ENCODE data around the gene PTK7.
"Not testable (repeated sequence)": the region's sequence is repeated elsewhere in the genome, so short reads cannot be mapped to it uniquely, and the experiment has no call there.

Gene PTK7

GRCh38 chr6:43113431-43114260, 37.5 kb downstream of the PTK7 start:
- H3K9me3 ChIP-seq (ENCODE audit: control insufficient read depth, insufficient read depth, low read length): no peaks in the 10 kb centered on the region
- no peaks in the 10 kb centered on the region for H3K27me3 ChIP-seq (ENCODE audit: control insufficient read depth, insufficient read depth, low read length)
- peaks cover 11% of the 10 kb centered on the region for H3K4me1 ChIP-seq (ENCODE audit: control insufficient read depth, insufficient read depth, low read length)
- no peaks in the 10 kb centered on the region for H3K36me3 ChIP-seq (ENCODE audit: control insufficient read depth, insufficient read depth, low read length)
- H3K9ac ChIP-seq (ENCODE audit: low read depth, low read length): no peak overlapping the region
- no peak overlapping the region for H3K4me3 ChIP-seq (ENCODE audit: low read depth, low read length)

- H3K27me3 ChIP-seq (ENCODE audit: control insufficient read depth, insufficient read depth, low read length): no peaks in the 10 kb centered on the region
- no peaks in the 10 kb centered on the region for H3K36me3 ChIP-seq (ENCODE audit: control insufficient read depth, insufficient read depth, low read length)
- H3K4me3 ChIP-seq (ENCODE audit: low read depth, low read length): no peak overlapping the region
- no peaks in the 10 kb centered on the region for H3K9me3 ChIP-seq (ENCODE audit: control insufficient read depth, insufficient read depth, low read length)
- H3K4me1 ChIP-seq (ENCODE audit: control insufficient read depth, insufficient read depth, low read length): peaks cover 11% of the 10 kb centered on the region
- no peak overlapping the region for H3K9ac ChIP-seq (ENCODE audit: low read depth, low read length)
These were observed 39.3 kb downstream of the PTK7 start for GRCh38 chr6:43115365-43115764.

GRCh38 chr6:43117466-43117865, 41.4 kb downstream of the PTK7 start:
- not testable (repeated sequence) for H3K9me3 ChIP-seq (ENCODE audit: control insufficient read depth, insufficient read depth, low read length); H3K36me3 ChIP-seq (ENCODE audit: control insufficient read depth, insufficient read depth, low read length); H3K9ac ChIP-seq (ENCODE audit: low read depth, low read length); H3K4me3 ChIP-seq (ENCODE audit: low read depth, low read length); H3K27me3 ChIP-seq (ENCODE audit: control insufficient read depth, insufficient read depth, low read length)
- peaks cover 13% of the 10 kb centered on the region for H3K4me1 ChIP-seq (ENCODE audit: control insufficient read depth, insufficient read depth, low read length)

GRCh38 chr6:43119482-43119881, 43.4 kb downstream of the PTK7 start:
- Histone ChIP-seq H3K36me3 (ENCODE audit: control insufficient read depth, insufficient read depth, low read length) (no peaks in the 10 kb centered on the region), H3K27me3 (ENCODE audit: control insufficient read depth, insufficient read depth, low read length) (no peaks in the 10 kb centered on the region), H3K4me3 (ENCODE audit: low read depth, low read length) (no peak overlapping the region), H3K9ac (ENCODE audit: low read depth, low read length) (no peak overlapping the region), H3K9me3 (ENCODE audit: control insufficient read depth, insufficient read depth, low read length) (no peaks in the 10 kb centered on the region), H3K4me1 (ENCODE audit: control insufficient read depth, insufficient read depth, low read length) (peaks cover 9% of the 10 kb centered on the region)

GRCh38 chr6:43120101-43120763, 44.1 kb downstream of the PTK7 start:
- Histone ChIP-seq H3K4me1 (ENCODE audit: control insufficient read depth, insufficient read depth, low read length) (peaks cover 7% of the 10 kb centered on the region), H3K36me3 (ENCODE audit: control insufficient read depth, insufficient read depth, low read length) (no peaks in the 10 kb centered on the region)

GRCh38 chr6:43120944-43121913, 45.1 kb downstream of the PTK7 start:
- Histone ChIP-seq H3K4me3 (ENCODE audit: low read depth, low read length) (no peak overlapping the region), H3K9ac (ENCODE audit: low read depth, low read length) (no peak overlapping the region), H3K27me3 (ENCODE audit: control insufficient read depth, insufficient read depth, low read length) (no peaks in the 10 kb centered on the region), H3K4me1 (ENCODE audit: control insufficient read depth, insufficient read depth, low read length) (peaks cover 5% of the 10 kb centered on the region), H3K9me3 (ENCODE audit: control insufficient read depth, insufficient read depth, low read length) (no peaks in the 10 kb centered on the region), H3K36me3 (ENCODE audit: control insufficient read depth, insufficient read depth, low read length) (no peaks in the 10 kb centered on the region)

More at GRCh38 chr6:43120101-43120763, 44.1 kb downstream of the PTK7 start:
- no peak overlapping the region for H3K4me3 ChIP-seq (ENCODE audit: low read depth, low read length)
- no peaks in the 10 kb centered on the region for H3K27me3 ChIP-seq (ENCODE audit: control insufficient read depth, insufficient read depth, low read length)
- no peak overlapping the region for H3K9ac ChIP-seq (ENCODE audit: low read depth, low read length)
- no peaks in the 10 kb centered on the region for H3K9me3 ChIP-seq (ENCODE audit: control insufficient read depth, insufficient read depth, low read length)

- H3K9ac ChIP-seq (ENCODE audit: low read depth, low read length): no peak overlapping the region
- H3K36me3 ChIP-seq (ENCODE audit: control insufficient read depth, insufficient read depth, low read length): no peaks in the 10 kb centered on the region
- no peaks in the 10 kb centered on the region for H3K9me3 ChIP-seq (ENCODE audit: control insufficient read depth, insufficient read depth, low read length)
- H3K4me3 ChIP-seq (ENCODE audit: low read depth, low read length): no peak overlapping the region
- H3K27me3 ChIP-seq (ENCODE audit: control insufficient read depth, insufficient read depth, low read length): no peaks in the 10 kb centered on the region
- H3K4me1 ChIP-seq (ENCODE audit: control insufficient read depth, insufficient read depth, low read length): peaks cover 5% of the 10 kb centered on the region
These were observed 46.0 kb downstream of the PTK7 start for GRCh38 chr6:43122146-43122545.

- H3K36me3 ChIP-seq (ENCODE audit: control insufficient read depth, insufficient read depth, low read length): no peaks in the 10 kb centered on the region
- no peak overlapping the region for H3K9ac ChIP-seq (ENCODE audit: low read depth, low read length)
- peaks cover 5% of the 10 kb centered on the region for H3K4me1 ChIP-seq (ENCODE audit: control insufficient read depth, insufficient read depth, low read length)
- no peaks in the 10 kb centered on the region for H3K9me3 ChIP-seq (ENCODE audit: control insufficient read depth, insufficient read depth, low read length)
- no peak overlapping the region for H3K4me3 ChIP-seq (ENCODE audit: low read depth, low read length)
- no peaks in the 10 kb centered on the region for H3K27me3 ChIP-seq (ENCODE audit: control insufficient read depth, insufficient read depth, low read length)
These were observed 47.6 kb downstream of the PTK7 start for GRCh38 chr6:43123461-43124314.

GRCh38 chr6:43124481-43124880, 48.4 kb downstream of the PTK7 start:
- Histone ChIP-seq H3K36me3 (ENCODE audit: control insufficient read depth, insufficient read depth, low read length) (no peaks in the 10 kb centered on the region), H3K27me3 (ENCODE audit: control insufficient read depth, insufficient read depth, low read length) (no peaks in the 10 kb centered on the region), H3K9me3 (ENCODE audit: control insufficient read depth, insufficient read depth, low read length) (no peaks in the 10 kb centered on the region), H3K4me1 (ENCODE audit: control insufficient read depth, insufficient read depth, low read length) (peaks cover 5% of the 10 kb centered on the region), H3K4me3 (ENCODE audit: low read depth, low read length) (no peak overlapping the region), H3K9ac (ENCODE audit: low read depth, low read length) (no peak overlapping the region)

- Histone ChIP-seq H3K36me3 (ENCODE audit: control insufficient read depth, insufficient read depth, low read length) (no peaks in the 10 kb centered on the region), H3K9me3 (ENCODE audit: control insufficient read depth, insufficient read depth, low read length) (no peaks in the 10 kb centered on the region), H3K4me1 (ENCODE audit: control insufficient read depth, insufficient read depth, low read length) (peaks cover 5% of the 10 kb centered on the region), H3K27me3 (ENCODE audit: control insufficient read depth, insufficient read depth, low read length) (no peaks in the 10 kb centered on the region), H3K9ac (ENCODE audit: low read depth, low read length) (no peak overlapping the region), H3K4me3 (ENCODE audit: low read depth, low read length) (no peak overlapping the region)
These were observed 49.0 kb downstream of the PTK7 start for GRCh38 chr6:43125119-43125518.

- H3K36me3 ChIP-seq (ENCODE audit: control insufficient read depth, insufficient read depth, low read length): no peaks in the 10 kb centered on the region
- H3K4me1 ChIP-seq (ENCODE audit: control insufficient read depth, insufficient read depth, low read length): peaks cover 5% of the 10 kb centered on the region
- H3K9me3 ChIP-seq (ENCODE audit: control insufficient read depth, insufficient read depth, low read length): no peaks in the 10 kb centered on the region
- no peak overlapping the region for H3K9ac ChIP-seq (ENCODE audit: low read depth, low read length)
- H3K27me3 ChIP-seq (ENCODE audit: control insufficient read depth, insufficient read depth, low read length): no peaks in the 10 kb centered on the region
- H3K4me3 ChIP-seq (ENCODE audit: low read depth, low read length): no peak overlapping the region
These were observed 49.4 kb downstream of the PTK7 start for GRCh38 chr6:43125555-43125954.
